ENCODE results near the gene HOXC5.

- TF ChIP-seq POLR2A (IDR thresholded peaks at IDR 0.05) (no peak), CTCF (IDR thresholded peaks at IDR 0.05) (no peak)
These were observed 6.7 kb downstream of the HOXC5 start for GRCh38 chr12:54039417-54040147.

Data from lower leg skin (tissue), 3 donors.